HepG2 (cell line): ENCODE data around the gene GDAP1L1. TPM values are rescaled to one million over a fixed set of nuclear protein-coding genes. Genes with fewer than 3 reads are reported as not detected.

Experiments used
- DMAP1 ChIP-seq: IDR thresholded peaks from 2 replicates; pipeline ENCODE4 v1.6.1; 2016
- DNMT3B ChIP-seq: conservative IDR thresholded peaks from 2 replicates; pipeline ENCODE4 v1.6.1; 2016; ENCODE audit warnings: missing biosample characterization, control low read depth
- ELF3 ChIP-seq: IDR thresholded peaks from 2 replicates; pipeline ENCODE4 v1.6.1; 2016; ENCODE audit warnings: missing genetic modification reagents, missing compliant biosample characterization
- FOSL2 ChIP-seq: sonication (generic); formaldehyde crosslinking; IDR thresholded peaks from 2 replicates; pipeline ENCODE4 v1.4.0; 2020; ENCODE audit warnings: missing genetic modification reagents
- FOXK2 ChIP-seq: fragments of 450-650 bp; IDR thresholded peaks from 2 replicates; pipeline ENCODE4 v1.6.1; 2016
- HOXA7 ChIP-seq: sonication (generic); formaldehyde crosslinking; IDR thresholded peaks from 2 replicates; pipeline ENCODE4 v1.8.1; 2022; ENCODE audit warnings: mild to moderate bottlenecking, missing genetic modification reagents, moderate library complexity
- IRF2 ChIP-seq: IDR thresholded peaks from 2 replicates; pipeline ENCODE4 v1.6.1; 2018; ENCODE audit warnings: missing genetic modification reagents, missing compliant biosample characterization
- JARID2 ChIP-seq: sonication (generic); formaldehyde crosslinking; IDR thresholded peaks from 2 replicates; pipeline ENCODE4 v1.8.1; 2023; ENCODE audit warnings: missing genetic modification reagents, inconsistent platforms; ENCODE audit not compliant: insufficient replicate concordance
- LBX2 ChIP-seq: sonication (generic); formaldehyde crosslinking; IDR thresholded peaks from 2 replicates; pipeline ENCODE4 v1.5.0; 2020; ENCODE audit warnings: missing genetic modification reagents, mild to moderate bottlenecking, borderline replicate concordance
- MYNN ChIP-seq: sonication (generic); formaldehyde crosslinking; IDR thresholded peaks from 2 replicates; pipeline ENCODE4 v1.4.0; 2020; ENCODE audit warnings: mild to moderate bottlenecking, low read depth, missing genetic modification reagents
- NR0B2 ChIP-seq: sonication (generic); formaldehyde crosslinking; IDR thresholded peaks from 2 replicates; pipeline ENCODE4 v1.4.0; 2020; ENCODE audit warnings: mild to moderate bottlenecking, missing genetic modification reagents
- POLR2AphosphoS2 ChIP-seq: IDR thresholded peaks from 2 replicates; pipeline ENCODE4 v1.6.1; 2011; ENCODE audit warnings: low read depth, low read length, improper control_type of control experiment
- RAD21 ChIP-seq: fragments of 450-650 bp; formaldehyde crosslinking; IDR thresholded peaks from 2 replicates; pipeline ENCODE4 v1.5.0; 2020; ENCODE audit warnings: mild to moderate bottlenecking
- RARA ChIP-seq: IDR thresholded peaks from 2 replicates; pipeline ENCODE4 v1.6.1; 2016; ENCODE audit warnings: missing genetic modification reagents, missing compliant biosample characterization
- RFX1 ChIP-seq: fragments of 450-650 bp; IDR thresholded peaks from 2 replicates; pipeline ENCODE4 v1.6.1; 2017
- SKI ChIP-seq: fragments of 450-650 bp; IDR thresholded peaks from one replicate; pipeline ENCODE4 v1.6.1; 2018; ENCODE audit warnings: mild to moderate bottlenecking; ENCODE audit not compliant: partially characterized antibody
- TAF1 ChIP-seq: sonication (generic); formaldehyde crosslinking; IDR thresholded peaks from 2 replicates; pipeline ENCODE4 v1.4.0; 2020; ENCODE audit warnings: missing genetic modification reagents
- TBX3 ChIP-seq: fragments of 450-650 bp; IDR thresholded peaks from 2 replicates; pipeline ENCODE4 v1.6.1; 2017; ENCODE audit warnings: antibody characterized with exemption, mild to moderate bottlenecking, inconsistent platforms, borderline replicate concordance
- ZBTB42 ChIP-seq: sonication (generic); formaldehyde crosslinking; IDR thresholded peaks from 2 replicates; pipeline ENCODE4 v1.5.0; 2020; ENCODE audit warnings: mild to moderate bottlenecking, missing genetic modification reagents
- ZBTB49 ChIP-seq: sonication (generic); formaldehyde crosslinking; IDR thresholded peaks from 2 replicates; pipeline ENCODE4 v1.4.0; 2020; ENCODE audit warnings: missing genetic modification reagents, borderline replicate concordance
- ZFP36 ChIP-seq: fragments of 150-350 bp; IDR thresholded peaks from 2 replicates; pipeline ENCODE4 v1.6.1; 2018; ENCODE audit warnings: borderline replicate concordance, low read length, low read depth; ENCODE audit not compliant: partially characterized antibody
- ZMYM2 ChIP-seq: sonication (generic); formaldehyde crosslinking; IDR thresholded peaks from 2 replicates; pipeline ENCODE4 v1.8.0; 2022; ENCODE audit warnings: mild to moderate bottlenecking, missing genetic modification reagents
- ZNF225 ChIP-seq: sonication (generic); formaldehyde crosslinking; IDR thresholded peaks from 2 replicates; pipeline ENCODE4 v1.4.0; 2020; ENCODE audit warnings: mild to moderate bottlenecking, missing genetic modification reagents
- ZNF264 ChIP-seq: sonication (generic); formaldehyde crosslinking; IDR thresholded peaks from 2 replicates; pipeline ENCODE4 v1.4.0; 2020; ENCODE audit warnings: missing genetic modification reagents
- ZNF331 ChIP-seq: sonication (generic); formaldehyde crosslinking; IDR thresholded peaks from 2 replicates; pipeline ENCODE4 v1.4.0; 2020; ENCODE audit warnings: missing genetic modification reagents
- ZNF337 ChIP-seq: sonication (generic); formaldehyde crosslinking; IDR thresholded peaks from 2 replicates; pipeline ENCODE4 v1.5.1; 2020; ENCODE audit warnings: missing genetic modification reagents, low read depth, mild to moderate bottlenecking, borderline replicate concordance
- polyA plus RNA-seq, 8 experiments: library from polyadenylated mRNA; depleted of rRNA in 3 of 8; stranded (reverse) in 7 of 8; unstranded in 1 of 8; fragments of >200 nt; fragmentation: Illumina TruSeq in 4 of 8; extraction: Trizol in 4 of 8; gene quantifications; 2 replicates each; pipeline versions ENCODE4 v1.2.1 to v1.2.3, GENCODE V29; 2011 to 2016; ENCODE audit warnings: low read depth in 4 of 8, missing spikeins in 1 of 8, mixed read lengths in 1 of 8; ENCODE audit not compliant: insufficient read depth in 1 of 8
- total RNA-seq, 5 experiments: library from RNA; depleted of rRNA; stranded (reverse); fragments of >200 nt; fragmentation: Illumina TruSeq; extraction: Trizol; gene quantifications; 2 replicates each; pipeline ENCODE4 v1.2.3, GENCODE V29; 2016; ENCODE audit warnings: low read depth in 1 of 5
- TF ChIP-seq, protein P1 (sequence below): sonication (generic); formaldehyde crosslinking; IDR thresholded peaks from 2 replicates; pipeline ENCODE4 v1.4.0; 2020; ENCODE audit warnings: missing genetic modification reagents, mild to moderate bottlenecking, borderline replicate concordance

The GDAP1L1 gene
- total and polyA plus RNA-seq, 2 of the 13 experiments (the other 11 are each of a cell fraction or from before 2014, with no cell fraction given) = 0.04 TPM; not detected in 1

- TF ChIP-seq TBX3 = no peak
- TF ChIP-seq ZNF264 = no peak
- no peak for TF ChIP-seq FOSL2 (CRISPR knock-in tag)
- TF ChIP-seq NR0B2 (CRISPR knock-in tag) = no peak; the same call in none of the 2 replicates
- peak; percentile 5; the same call in 1 of the 2 replicates for TF ChIP-seq ZNF331 (CRISPR knock-in tag)
- TF ChIP-seq ZBTB42 = no peak
- TF ChIP-seq RFX1 = no peak
- peak; percentile 3; the same call in 1 of the 2 replicates for TF ChIP-seq DNMT3B (CRISPR knock-in tag)
- TF ChIP-seq HOXA7 = no peak
- TF ChIP-seq POLR2AphosphoS2 = no peak
- TF ChIP-seq ELF3 (CRISPR knock-in tag) = no peak
- TF ChIP-seq ZNF225 (CRISPR knock-in tag) = no peak
- no peak for TF ChIP-seq LBX2 (CRISPR knock-in tag)
- no peak for TF ChIP-seq RARA (CRISPR knock-in tag)
- no peak for TF ChIP-seq FOXK2
- TF ChIP-seq ZFP36 = no peak
- no peak for TF ChIP-seq TAF1 (CRISPR knock-in tag)
- peak; percentile 94 for TF ChIP-seq ZNF337 (CRISPR knock-in tag)
- TF ChIP-seq RAD21 (CRISPR knock-in tag) = no peak
- TF ChIP-seq MYNN = no peak
- TF ChIP-seq ZBTB49 = no peak
- no peak for TF ChIP-seq JARID2
- TF ChIP-seq, protein P1, sequence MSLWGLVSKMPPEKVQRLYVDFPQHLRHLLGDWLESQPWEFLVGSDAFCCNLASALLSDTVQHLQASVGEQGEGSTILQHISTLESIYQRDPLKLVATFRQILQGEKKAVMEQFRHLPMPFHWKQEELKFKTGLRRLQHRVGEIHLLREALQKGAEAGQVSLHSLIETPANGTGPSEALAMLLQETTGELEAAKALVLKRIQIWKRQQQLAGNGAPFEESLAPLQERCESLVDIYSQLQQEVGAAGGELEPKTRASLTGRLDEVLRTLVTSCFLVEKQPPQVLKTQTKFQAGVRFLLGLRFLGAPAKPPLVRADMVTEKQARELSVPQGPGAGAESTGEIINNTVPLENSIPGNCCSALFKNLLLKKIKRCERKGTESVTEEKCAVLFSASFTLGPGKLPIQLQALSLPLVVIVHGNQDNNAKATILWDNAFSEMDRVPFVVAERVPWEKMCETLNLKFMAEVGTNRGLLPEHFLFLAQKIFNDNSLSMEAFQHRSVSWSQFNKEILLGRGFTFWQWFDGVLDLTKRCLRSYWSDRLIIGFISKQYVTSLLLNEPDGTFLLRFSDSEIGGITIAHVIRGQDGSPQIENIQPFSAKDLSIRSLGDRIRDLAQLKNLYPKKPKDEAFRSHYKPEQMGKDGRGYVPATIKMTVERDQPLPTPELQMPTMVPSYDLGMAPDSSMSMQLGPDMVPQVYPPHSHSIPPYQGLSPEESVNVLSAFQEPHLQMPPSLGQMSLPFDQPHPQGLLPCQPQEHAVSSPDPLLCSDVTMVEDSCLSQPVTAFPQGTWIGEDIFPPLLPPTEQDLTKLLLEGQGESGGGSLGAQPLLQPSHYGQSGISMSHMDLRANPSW (CRISPR knock-in tag) = 0 out of 2 replicates have a peak, but pooled peaks have one; percentile 22
- TF ChIP-seq IRF2 (CRISPR knock-in tag) = no peak
- no peak for TF ChIP-seq ZMYM2 (CRISPR knock-in tag)
- TF ChIP-seq DMAP1 = no peak
- no peak for TF ChIP-seq SKI
Measured at GRCh38 chr20:44211177-44212039, 35.7 kb upstream of the GDAP1L1 start (continued).
